Measurements from ENCODE around the gene DBT.

DBT gene

GRCh38 chr1:100187912-100188311 is 61.7 kb downstream of the DBT start:
- H3K4me3 ChIP-seq (ENCODE audit: low read depth, low read length): no peak overlapping the region
- TF ChIP-seq, protein P1, sequence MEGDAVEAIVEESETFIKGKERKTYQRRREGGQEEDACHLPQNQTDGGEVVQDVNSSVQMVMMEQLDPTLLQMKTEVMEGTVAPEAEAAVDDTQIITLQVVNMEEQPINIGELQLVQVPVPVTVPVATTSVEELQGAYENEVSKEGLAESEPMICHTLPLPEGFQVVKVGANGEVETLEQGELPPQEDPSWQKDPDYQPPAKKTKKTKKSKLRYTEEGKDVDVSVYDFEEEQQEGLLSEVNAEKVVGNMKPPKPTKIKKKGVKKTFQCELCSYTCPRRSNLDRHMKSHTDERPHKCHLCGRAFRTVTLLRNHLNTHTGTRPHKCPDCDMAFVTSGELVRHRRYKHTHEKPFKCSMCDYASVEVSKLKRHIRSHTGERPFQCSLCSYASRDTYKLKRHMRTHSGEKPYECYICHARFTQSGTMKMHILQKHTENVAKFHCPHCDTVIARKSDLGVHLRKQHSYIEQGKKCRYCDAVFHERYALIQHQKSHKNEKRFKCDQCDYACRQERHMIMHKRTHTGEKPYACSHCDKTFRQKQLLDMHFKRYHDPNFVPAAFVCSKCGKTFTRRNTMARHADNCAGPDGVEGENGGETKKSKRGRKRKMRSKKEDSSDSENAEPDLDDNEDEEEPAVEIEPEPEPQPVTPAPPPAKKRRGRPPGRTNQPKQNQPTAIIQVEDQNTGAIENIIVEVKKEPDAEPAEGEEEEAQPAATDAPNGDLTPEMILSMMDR (IDR thresholded peaks at IDR 0.05; ENCODE audit: borderline replicate concordance, insufficient read depth, low read depth, low read length): no peak

- TF ChIP-seq, protein P1 (IDR thresholded peaks at IDR 0.05; ENCODE audit: borderline replicate concordance, insufficient read depth, low read depth, low read length): no peak
- H3K4me3 ChIP-seq (ENCODE audit: low read depth, low read length): no peak overlapping the region
Measured at GRCh38 chr1:100184536-100184935, 65.1 kb downstream of the DBT start.

DNA sequence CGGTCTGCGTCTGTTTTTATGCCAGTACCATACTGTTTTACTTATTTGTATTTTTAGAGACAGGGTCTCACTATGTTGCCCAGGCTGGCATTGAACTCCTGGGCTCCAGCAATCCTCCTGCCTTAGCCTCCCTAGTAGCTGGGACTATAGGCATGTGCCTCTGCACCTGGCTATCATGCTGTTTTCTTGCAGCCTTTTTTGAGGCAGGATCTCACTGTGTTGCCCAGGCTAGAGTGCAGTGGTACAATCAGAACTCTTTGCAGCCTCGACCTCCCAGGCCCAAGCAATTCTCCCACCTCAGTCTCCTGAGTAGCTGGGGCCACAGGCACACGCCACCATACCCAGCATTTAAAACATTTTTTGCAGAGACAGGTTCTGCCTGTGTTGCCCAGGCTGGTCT is 66.3 kb downstream of the DBT start:
- H3K4me3 ChIP-seq (ENCODE audit: low read depth, low read length): no peak overlapping the region
- TF ChIP-seq, protein P1 (IDR thresholded peaks at IDR 0.05; ENCODE audit: borderline replicate concordance, insufficient read depth, low read depth, low read length): no peak

GRCh38 chr1:100178091-100178490 is 71.5 kb downstream of the DBT start, which contains the start of gene LRRC39:
Gene LRRC39 (minus strand): TSS chr1:100178256. CDS start chr1:100168516, 9,740 bp downstream.
- no peak within 1 kb of the TSS for H3K4me3 ChIP-seq (ENCODE audit: low read depth, low read length)
- TF ChIP-seq, protein P1 (IDR thresholded peaks at IDR 0.05; ENCODE audit: borderline replicate concordance, insufficient read depth, low read depth, low read length): no peak

DNA sequence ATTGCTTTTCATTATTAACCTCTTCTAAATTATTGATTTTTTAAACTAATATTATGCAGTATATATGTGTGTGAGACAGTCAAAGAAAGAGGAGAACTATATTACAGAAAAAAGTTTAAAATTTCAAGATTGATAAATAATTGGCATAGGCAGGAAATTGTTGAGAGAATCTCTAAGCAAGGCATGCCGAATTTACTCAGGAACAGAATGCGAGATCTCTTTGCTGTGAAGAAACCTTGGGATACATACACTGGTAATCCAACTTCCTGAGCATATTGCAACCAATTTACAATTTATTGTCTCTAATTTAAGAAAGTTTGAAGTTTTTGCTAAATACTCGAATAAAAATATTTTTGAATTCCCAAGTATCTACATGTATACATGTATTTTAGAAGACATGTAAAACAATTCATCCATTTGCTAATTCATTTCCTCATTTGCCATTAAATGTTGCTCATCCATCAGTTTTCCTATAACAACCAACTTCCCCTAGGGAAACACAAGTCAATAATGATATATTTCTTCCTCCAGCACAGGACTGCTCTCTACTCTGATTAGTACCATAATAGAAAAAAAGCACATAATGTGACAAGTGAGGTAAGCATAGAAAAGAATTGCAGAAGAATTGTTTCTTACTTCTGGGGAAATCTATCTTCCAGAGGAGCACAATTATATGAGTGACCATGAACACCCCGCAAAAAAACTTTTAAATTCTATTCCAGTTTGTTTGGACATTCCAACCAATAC is 72.2 kb downstream of the DBT start:
- TF ChIP-seq, protein P1 (IDR thresholded peaks at IDR 0.05; ENCODE audit: borderline replicate concordance, insufficient read depth, low read depth, low read length): no peak
- H3K4me3 ChIP-seq (ENCODE audit: low read depth, low read length): no peak overlapping the region

DNA sequence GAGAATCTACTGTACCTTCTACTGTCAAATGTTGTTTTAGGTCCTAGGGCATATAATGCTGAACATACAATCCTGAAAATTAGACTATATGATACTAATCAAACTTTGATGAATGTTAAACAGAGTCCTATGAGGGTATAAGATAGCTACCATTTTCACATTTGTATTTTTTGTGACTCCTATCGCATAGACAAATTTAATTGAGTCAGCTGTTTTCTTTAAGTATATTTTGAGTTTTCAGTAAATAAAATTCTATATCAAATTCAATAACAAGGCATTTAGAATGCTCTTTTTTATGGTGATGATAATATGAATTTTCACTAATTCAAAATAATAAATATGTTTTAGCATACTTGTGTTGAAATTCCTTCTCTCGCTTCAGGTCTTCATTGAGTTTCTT is 81.6 kb downstream of the DBT start:
- TF ChIP-seq, protein P1 (IDR thresholded peaks at IDR 0.05; ENCODE audit: borderline replicate concordance, insufficient read depth, low read depth, low read length): no peak
- H3K4me3 ChIP-seq (ENCODE audit: low read depth, low read length): no peak overlapping the region

GRCh38 chr1:100164702-100165101 is 84.9 kb downstream of the DBT start:
- no peak overlapping the region for H3K4me3 ChIP-seq (ENCODE audit: low read depth, low read length)
- TF ChIP-seq, protein P1 (IDR thresholded peaks at IDR 0.05; ENCODE audit: borderline replicate concordance, insufficient read depth, low read depth, low read length): no peak

Data from GM12875 (cell line).